A673 (cell line): ENCODE measurements around the gene KCNMA1.

Source experiments
- CTCF ChIP-seq: fragments of 300-800, 200-600 bp; sonication (generic); conservative IDR thresholded peaks from 2 replicates; pipeline ENCODE4 v1.5.1; 2017; ENCODE audit warnings: low read depth, mild to moderate bottlenecking, antibody characterized with exemption, low read length, moderate library complexity, mixed read lengths
- EZH2 ChIP-seq: fragments of 200-600 bp; sonication (generic); IDR thresholded peaks from 2 replicates; pipeline ENCODE4 v1.6.1; 2017; ENCODE audit warnings: borderline replicate concordance, low read depth, mild to moderate bottlenecking, mixed read lengths, antibody characterized with exemption, low read length; ENCODE audit not compliant: poor library complexity, severe bottlenecking

GRCh38 chr10:76993213-76993612 lies 644.4 kb downstream of the KCNMA1 start:
- TF ChIP-seq CTCF: no peak
- TF ChIP-seq EZH2: no peak
